ENCODE results near the gene THSD4.

DNA sequence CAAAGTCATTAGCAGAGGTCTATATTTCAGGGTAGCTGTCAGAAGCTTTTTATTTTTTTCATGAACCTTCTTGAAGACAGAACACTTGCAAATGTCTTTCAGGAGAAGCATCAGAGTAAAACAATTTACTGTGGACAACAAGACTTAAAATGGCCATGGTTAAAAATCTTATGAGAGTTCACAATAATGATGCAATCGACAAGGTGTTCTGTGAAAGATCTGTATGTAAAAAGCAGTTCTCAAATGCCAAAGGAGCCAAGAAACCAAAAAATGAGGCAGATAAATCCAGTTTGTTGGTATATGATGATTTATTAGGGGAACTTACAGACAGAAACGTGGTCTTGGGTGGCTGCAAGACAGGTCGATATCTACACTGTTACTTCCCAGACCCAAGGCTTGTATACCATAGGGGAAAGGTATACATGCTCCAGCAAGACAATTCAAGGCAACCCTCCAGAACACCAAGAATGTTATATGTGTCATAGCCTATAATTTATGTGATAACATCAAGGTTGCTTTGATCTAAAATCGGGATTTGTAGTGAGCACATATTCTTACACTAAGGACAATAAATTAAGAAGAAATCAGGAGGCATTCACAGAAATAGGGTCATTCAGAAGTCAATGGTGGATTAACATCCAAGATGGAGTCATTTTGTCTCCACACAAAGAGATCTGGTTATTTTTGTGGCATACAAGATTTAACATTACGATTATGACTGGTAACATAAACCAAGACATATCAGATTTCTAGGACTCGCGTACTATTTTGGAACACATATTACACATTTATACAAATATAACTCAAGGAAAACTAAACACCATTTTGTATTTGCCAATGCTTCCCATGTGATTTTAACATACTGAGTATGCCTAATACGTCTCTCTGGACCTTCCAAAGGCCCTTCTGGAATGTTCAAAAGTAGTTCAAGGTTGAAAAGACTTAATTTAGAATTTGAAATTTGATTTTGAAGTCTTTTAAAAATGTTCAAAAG, 316.4 kb downstream of the THSD4 start:
- TF ChIP-seq, protein P1, sequence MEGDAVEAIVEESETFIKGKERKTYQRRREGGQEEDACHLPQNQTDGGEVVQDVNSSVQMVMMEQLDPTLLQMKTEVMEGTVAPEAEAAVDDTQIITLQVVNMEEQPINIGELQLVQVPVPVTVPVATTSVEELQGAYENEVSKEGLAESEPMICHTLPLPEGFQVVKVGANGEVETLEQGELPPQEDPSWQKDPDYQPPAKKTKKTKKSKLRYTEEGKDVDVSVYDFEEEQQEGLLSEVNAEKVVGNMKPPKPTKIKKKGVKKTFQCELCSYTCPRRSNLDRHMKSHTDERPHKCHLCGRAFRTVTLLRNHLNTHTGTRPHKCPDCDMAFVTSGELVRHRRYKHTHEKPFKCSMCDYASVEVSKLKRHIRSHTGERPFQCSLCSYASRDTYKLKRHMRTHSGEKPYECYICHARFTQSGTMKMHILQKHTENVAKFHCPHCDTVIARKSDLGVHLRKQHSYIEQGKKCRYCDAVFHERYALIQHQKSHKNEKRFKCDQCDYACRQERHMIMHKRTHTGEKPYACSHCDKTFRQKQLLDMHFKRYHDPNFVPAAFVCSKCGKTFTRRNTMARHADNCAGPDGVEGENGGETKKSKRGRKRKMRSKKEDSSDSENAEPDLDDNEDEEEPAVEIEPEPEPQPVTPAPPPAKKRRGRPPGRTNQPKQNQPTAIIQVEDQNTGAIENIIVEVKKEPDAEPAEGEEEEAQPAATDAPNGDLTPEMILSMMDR (conservative IDR thresholded peaks at IDR 0.05), result no peak
- TF ChIP-seq ZFX (IDR thresholded peaks at IDR 0.05), result no peak

All from C4-2B (cell line).